Neural progenitor cell (in vitro differentiated cells): ENCODE measurements around the gene HUWE1. TPM values are rescaled to one million over a fixed set of nuclear protein-coding genes. Genes with fewer than 3 reads are reported as not detected.

ENCODE experiments used
- DNase-seq: peaks from one replicate; pipeline ENCODE4 v3.0.0-alpha.2; 2016; ENCODE audit warnings: low spot score
- H2AFZ ChIP-seq: fragments of 200-600 bp; sonication (generic); replicated peaks from 2 replicates; pipeline ENCODE4 v1.6.1; 2016; ENCODE audit warnings: antibody characterized with exemption
- H3F3A ChIP-seq: fragments of 200-600 bp; sonication (generic); 2 replicates; pipeline ENCODE4 v1.6.1; 2016; ENCODE audit warnings: antibody characterized with exemption, low read depth
- H3K27ac ChIP-seq: fragments of 200-600 bp; sonication (generic); 2 replicates; pipeline ENCODE4 v1.5.1; 2016; ENCODE audit warnings: mild to moderate bottlenecking
- H3K27me3 ChIP-seq: fragments of 200-600 bp; sonication (generic); 2 replicates; pipeline ENCODE4 v1.6.1; 2016; ENCODE audit warnings: mild to moderate bottlenecking, moderate library complexity
- H3K36me3 ChIP-seq: fragments of 200-600 bp; sonication (generic); 2 replicates; pipeline ENCODE4 v1.5.1; 2016
- H3K4me1 ChIP-seq: fragments of 200-600 bp; sonication (generic); 2 replicates; pipeline ENCODE4 v1.6.1; 2016; ENCODE audit warnings: mixed run types
- H3K4me2 ChIP-seq: fragments of 200-600 bp; sonication (generic); 2 replicates; pipeline ENCODE4 v1.6.1; 2016
- H3K4me3 ChIP-seq: fragments of 200-600 bp; sonication (generic); 2 replicates; pipeline ENCODE4 v1.5.1; 2016
- H3K79me2 ChIP-seq: fragments of 200-600 bp; sonication (generic); 2 replicates; pipeline ENCODE4 v1.6.1; 2016; ENCODE audit warnings: low read depth
- H3K9ac ChIP-seq: fragments of 200-600 bp; sonication (generic); 2 replicates; pipeline ENCODE4 v1.6.1; 2016
- H3K9me3 ChIP-seq: fragments of 200-600 bp; sonication (generic); 2 replicates; pipeline ENCODE4 v1.5.1; 2016; ENCODE audit warnings: low read depth
- H4K20me1 ChIP-seq: fragments of 200-600 bp; sonication (generic); 2 replicates; pipeline ENCODE4 v1.6.1; 2016; ENCODE audit warnings: low read depth
- H3K27ac Mint-ChIP-seq: 3 replicates; pipeline ENCODE4 v1.8.0; 2021; ENCODE audit warnings: mixed read lengths
- H3K27me3 Mint-ChIP-seq: 2 replicates; pipeline ENCODE4 v1.8.0; 2022; ENCODE audit warnings: low read depth, mild to moderate bottlenecking, inconsistent platforms, moderate library complexity, mixed read lengths; ENCODE audit not compliant: insufficient read depth
- H3K36me3 Mint-ChIP-seq: 3 replicates; pipeline ENCODE4 v1.8.0; 2021; ENCODE audit warnings: mixed read lengths
- H3K4me1 Mint-ChIP-seq: 3 replicates; pipeline ENCODE4 v1.8.0; 2021; ENCODE audit warnings: mixed read lengths
- H3K4me3 Mint-ChIP-seq: 3 replicates; pipeline ENCODE4 v1.8.0; 2021; ENCODE audit warnings: mild to moderate bottlenecking, moderate library complexity, mixed read lengths
- H3K9me3 Mint-ChIP-seq: 3 replicates; pipeline ENCODE4 v1.8.0; 2020; ENCODE audit warnings: mixed read lengths
- EZH2 ChIP-seq: fragments of 200-600 bp; sonication (generic); IDR thresholded peaks from 2 replicates; pipeline ENCODE4 v1.6.1; 2017; ENCODE audit warnings: antibody characterized with exemption, mild to moderate bottlenecking, moderate library complexity
- EZH2phosphoT487 ChIP-seq: fragments of 200-600 bp; sonication (generic); IDR thresholded peaks from 2 replicates; pipeline ENCODE4 v1.6.1; 2017; ENCODE audit warnings: antibody characterized with exemption
- total RNA-seq: library from RNA; depleted of rRNA; stranded (reverse); fragments of >200 nt; gene quantifications from 2 replicates; pipeline ENCODE4 v1.2.3, GENCODE V29; 2015; ENCODE audit warnings: low replicate concordance
- TF ChIP-seq, protein P1 (sequence below): fragments of 200-600 bp; sonication (generic); IDR thresholded peaks from 2 replicates; pipeline ENCODE4 v1.5.1; 2017; ENCODE audit warnings: antibody characterized with exemption, mild to moderate bottlenecking

HUWE1 gene
- total RNA-seq, 1 donor from 2014 or later: 149 TPM

GRCh38 chrX:53580742-53581504 lies 105.6 kb downstream of the HUWE1 start:
- Histone ChIP-seq H4K20me1 (no peaks in the 10 kb centered on the region), H3K36me3 (peaks cover 37% of the 10 kb centered on the region), H3K27ac (no peak overlapping the region), H3F3A (no peaks in the 10 kb centered on the region), H3K4me3 (no peak overlapping the region), H3K4me2 (no peak overlapping the region), H3K9ac (no peak overlapping the region), H3K9me3 (peaks cover 7% of the 10 kb centered on the region), H3K4me1 (no peaks in the 10 kb centered on the region), H2AFZ (no peak overlapping the region), H3K79me2 (no peaks in the 10 kb centered on the region), H3K27me3 (no peaks in the 10 kb centered on the region)
- H3K9me3 Mint-ChIP-seq: peaks cover 11% of the 10 kb centered on the region
- H3K27me3 Mint-ChIP-seq: no peaks in the 10 kb centered on the region
- H3K27ac Mint-ChIP-seq: no peak overlapping the region
- DNase-seq: no peak
- H3K36me3 Mint-ChIP-seq: peaks cover 40% of the 10 kb centered on the region
- H3K4me1 Mint-ChIP-seq: no peaks in the 10 kb centered on the region
- TF ChIP-seq, protein P1, sequence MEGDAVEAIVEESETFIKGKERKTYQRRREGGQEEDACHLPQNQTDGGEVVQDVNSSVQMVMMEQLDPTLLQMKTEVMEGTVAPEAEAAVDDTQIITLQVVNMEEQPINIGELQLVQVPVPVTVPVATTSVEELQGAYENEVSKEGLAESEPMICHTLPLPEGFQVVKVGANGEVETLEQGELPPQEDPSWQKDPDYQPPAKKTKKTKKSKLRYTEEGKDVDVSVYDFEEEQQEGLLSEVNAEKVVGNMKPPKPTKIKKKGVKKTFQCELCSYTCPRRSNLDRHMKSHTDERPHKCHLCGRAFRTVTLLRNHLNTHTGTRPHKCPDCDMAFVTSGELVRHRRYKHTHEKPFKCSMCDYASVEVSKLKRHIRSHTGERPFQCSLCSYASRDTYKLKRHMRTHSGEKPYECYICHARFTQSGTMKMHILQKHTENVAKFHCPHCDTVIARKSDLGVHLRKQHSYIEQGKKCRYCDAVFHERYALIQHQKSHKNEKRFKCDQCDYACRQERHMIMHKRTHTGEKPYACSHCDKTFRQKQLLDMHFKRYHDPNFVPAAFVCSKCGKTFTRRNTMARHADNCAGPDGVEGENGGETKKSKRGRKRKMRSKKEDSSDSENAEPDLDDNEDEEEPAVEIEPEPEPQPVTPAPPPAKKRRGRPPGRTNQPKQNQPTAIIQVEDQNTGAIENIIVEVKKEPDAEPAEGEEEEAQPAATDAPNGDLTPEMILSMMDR: no peak
- no peak for TF ChIP-seq EZH2
- H3K4me3 Mint-ChIP-seq: no peak overlapping the region

DNA sequence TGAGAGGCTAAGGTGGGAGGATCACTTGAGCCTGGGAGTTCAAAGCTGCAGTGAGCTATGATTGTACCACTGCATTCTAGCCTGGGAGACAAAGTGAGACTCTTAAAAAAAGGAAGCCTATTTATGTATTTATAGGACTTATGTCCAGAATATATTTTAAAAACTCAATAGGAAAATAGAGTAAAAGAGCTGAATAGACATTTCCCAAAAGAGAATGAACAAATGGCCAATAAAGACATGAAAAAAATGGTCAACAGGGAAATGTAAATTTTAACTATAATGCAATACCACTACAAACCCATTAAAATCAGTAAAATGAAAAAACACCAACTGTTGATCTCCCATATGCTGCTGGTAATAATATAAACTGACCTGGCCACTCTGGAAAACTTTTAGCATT lies 115.0 kb downstream of the HUWE1 start:
- Histone ChIP-seq H3K36me3 (peaks cover 25% of the 10 kb centered on the region), H3K4me3 (no peak overlapping the region), H4K20me1 (no peaks in the 10 kb centered on the region), H3K4me1 (no peaks in the 10 kb centered on the region), H3K27ac (no peak overlapping the region), H3K79me2 (no peaks in the 10 kb centered on the region), H3K27me3 (no peaks in the 10 kb centered on the region), H2AFZ (no peak overlapping the region), H3K9ac (no peak overlapping the region), H3K4me2 (no peak overlapping the region), H3F3A (no peaks in the 10 kb centered on the region), H3K9me3 (peaks cover 11% of the 10 kb centered on the region)
- no peak overlapping the region for H3K4me3 Mint-ChIP-seq
- DNase-seq: no peak
- peaks cover 2% of the 10 kb centered on the region for H3K27me3 Mint-ChIP-seq
- H3K4me1 Mint-ChIP-seq: no peaks in the 10 kb centered on the region
- TF ChIP-seq EZH2: no peak
- TF ChIP-seq, protein P1: no peak
- TF ChIP-seq EZH2phosphoT487: no peak
- H3K27ac Mint-ChIP-seq: no peak overlapping the region
- peaks cover 14% of the 10 kb centered on the region for H3K36me3 Mint-ChIP-seq
- no peaks in the 10 kb centered on the region for H3K9me3 Mint-ChIP-seq

- Histone ChIP-seq H3K4me2 (no peak overlapping the region), H2AFZ (no peak overlapping the region)
- H3K9me3 Mint-ChIP-seq: no peaks in the 10 kb centered on the region
Observed at GRCh38 chrX:53563324-53563723, 123.2 kb downstream of the HUWE1 start.

More at GRCh38 chrX:53563324-53563723, 123.2 kb downstream of the HUWE1 start:
- DNase-seq: no peak
- H3F3A ChIP-seq: no peaks in the 10 kb centered on the region
- H3K4me3 Mint-ChIP-seq: no peak overlapping the region
- H3K4me1 Mint-ChIP-seq: no peaks in the 10 kb centered on the region
- H3K4me3 ChIP-seq: no peak overlapping the region
- H3K4me1 ChIP-seq: no peaks in the 10 kb centered on the region
- H3K27me3 ChIP-seq: no peaks in the 10 kb centered on the region
- H3K27ac ChIP-seq: no peak overlapping the region
- TF ChIP-seq, protein P1: no peak
- no peak for TF ChIP-seq EZH2phosphoT487
- TF ChIP-seq EZH2: no peak
- H3K36me3 ChIP-seq: peaks cover 6% of the 10 kb centered on the region
- peaks cover 38% of the 10 kb centered on the region for H3K36me3 Mint-ChIP-seq
- no peaks in the 10 kb centered on the region for H4K20me1 ChIP-seq
- H3K9me3 ChIP-seq: no peaks in the 10 kb centered on the region
- H3K27ac Mint-ChIP-seq: no peak overlapping the region
- H3K27me3 Mint-ChIP-seq: peaks cover 7% of the 10 kb centered on the region
- no peak overlapping the region for H3K9ac ChIP-seq
- no peaks in the 10 kb centered on the region for H3K79me2 ChIP-seq
